ENCODE data around the gene DUSP9. TPM values are rescaled to one million over a fixed set of nuclear protein-coding genes. Genes with fewer than 3 reads are reported as not detected.
A peak's percentile ranks its signal among the peaks of the same experiment; 100 is the strongest.

The DUSP9 gene
- polyA plus RNA-seq, 1 experiment, result not detected

GRCh38 chrX:153669174-153669890 is 22.3 kb downstream of the DUSP9 start:
- peak; percentile 63 for TF ChIP-seq CTCF (IDR thresholded peaks at IDR 0.05; ENCODE audit: low read depth, low read length)
- Histone ChIP-seq H3K27ac (ENCODE audit: low read depth, low read length) (no peak overlapping the region), H3K9me3 (ENCODE audit: control insufficient read depth, insufficient read depth, low read length) (no peaks in the 10 kb centered on the region; the same call in 1 of the 2 replicates), H3K4me3 (ENCODE audit: low read depth, low read length) (no peak overlapping the region), H3K27me3 (ENCODE audit: control insufficient read depth, insufficient read depth, low read length) (peaks cover 9% of the 10 kb centered on the region)
- CTCF ChIA-PET, result interaction anchor here (0.6 to 5.1 kb wide), 22 partner anchors 9 to 727 kb away, joined by 3 to 64 read pairs (median 5); partner anchors contain the start of gene CCNQ
- POLR2A ChIA-PET, result no interaction called here
- no peak for DNase-seq (ENCODE audit: low read depth, low spot score)

- POLR2A ChIA-PET, result no interaction called here
Measured at GRCh38 chrX:153669901-153670731, 23.1 kb downstream of the DUSP9 start.

GRCh38 chrX:153670748-153671588 is 24.0 kb downstream of the DUSP9 start:
- CTCF ChIA-PET, result interaction anchor here (0.5 to 1.7 kb wide), 2 partner anchors 72 to 117 kb away, joined by 3 read pairs; no protein-coding TSS in a partner anchor
- Histone ChIP-seq H3K9me3 (ENCODE audit: control insufficient read depth, insufficient read depth, low read length) (no peaks in the 10 kb centered on the region; the same call in 1 of the 2 replicates), H3K27ac (ENCODE audit: low read depth, low read length) (no peak overlapping the region), H3K4me3 (ENCODE audit: low read depth, low read length) (no peak overlapping the region), H3K27me3 (ENCODE audit: control insufficient read depth, insufficient read depth, low read length) (peaks cover 11% of the 10 kb centered on the region)
- DNase-seq (ENCODE audit: low read depth, low spot score), result no peak
- TF ChIP-seq CTCF (IDR thresholded peaks at IDR 0.05; ENCODE audit: low read depth, low read length), result no peak
- POLR2A ChIA-PET, result no interaction called here

More at GRCh38 chrX:153669901-153670731, 23.1 kb downstream of the DUSP9 start:
- Histone ChIP-seq H3K27ac (ENCODE audit: low read depth, low read length) (no peak overlapping the region), H3K4me3 (ENCODE audit: low read depth, low read length) (no peak overlapping the region), H3K9me3 (ENCODE audit: control insufficient read depth, insufficient read depth, low read length) (no peaks in the 10 kb centered on the region; the same call in 1 of the 2 replicates), H3K27me3 (ENCODE audit: control insufficient read depth, insufficient read depth, low read length) (peaks cover 15% of the 10 kb centered on the region)
- CTCF ChIA-PET, result interaction anchor here (0.7 to 5.1 kb wide), 7 partner anchors 60 to 728 kb away, joined by 3 to 64 read pairs (median 9); no protein-coding TSS in a partner anchor
- TF ChIP-seq CTCF (IDR thresholded peaks at IDR 0.05; ENCODE audit: low read depth, low read length), result no peak
- DNase-seq (ENCODE audit: low read depth, low spot score), result no peak

- H3K4me3 ChIP-seq (ENCODE audit: low read depth, low read length), result no peak overlapping the region
- CTCF ChIA-PET, result interaction anchor here (0.5 to 1.7 kb wide), 2 partner anchors 73 to 118 kb away, joined by 3 read pairs; no protein-coding TSS in a partner anchor
- no peak overlapping the region for H3K27ac ChIP-seq (ENCODE audit: low read depth, low read length)
- TF ChIP-seq CTCF (IDR thresholded peaks at IDR 0.05; ENCODE audit: low read depth, low read length), result no peak
- peaks cover 9% of the 10 kb centered on the region for H3K27me3 ChIP-seq (ENCODE audit: control insufficient read depth, insufficient read depth, low read length)
- DNase-seq (ENCODE audit: low read depth, low spot score), result no peak
- H3K9me3 ChIP-seq (ENCODE audit: control insufficient read depth, insufficient read depth, low read length), result no peaks in the 10 kb centered on the region; the same call in 1 of the 2 replicates
- POLR2A ChIA-PET, result no interaction called here
Measured at GRCh38 chrX:153671589-153672530, 24.9 kb downstream of the DUSP9 start.
